Breast epithelium (tissue), 4 donors: Measurements from ENCODE around the gene SYN1. TPM values are rescaled to one million over a fixed set of nuclear protein-coding genes. Genes with fewer than 3 reads are reported as not detected.

ENCODE experiments used
- DNase-seq, 2 donors: peaks; one replicate each; pipeline ENCODE4 v3.0.0-alpha.2; 2019; ENCODE audit warnings: low spot score in 2 of 2
- H3K27ac ChIP-seq, 2 donors: fragments of 200-600 bp; sonication (generic) in 1 of 2; one replicate each; pipeline ENCODE4 v1.5.1; 2016 to 2019; ENCODE audit warnings: mild to moderate bottlenecking in 1 of 2
- H3K27me3 ChIP-seq, 2 donors: fragments of 200-600 bp; sonication (generic) in 1 of 2; one replicate each; pipeline versions ENCODE4 v1.5.1 to v1.6.0; 2017 to 2019; ENCODE audit warnings: control low read depth in 1 of 2, mild to moderate bottlenecking in 1 of 2
- H3K36me3 ChIP-seq: fragments of 200-600 bp; one replicate; pipeline ENCODE4 v1.5.1; 2019
- H3K4me1 ChIP-seq, 2 donors: fragments of 200-600 bp; sonication (generic); one replicate each; pipeline ENCODE4 v1.5.1; 2016 to 2019; ENCODE audit warnings: control low read depth in 1 of 2
- H3K4me3 ChIP-seq, 3 donors: fragments of 200-600 bp; sonication (generic); 1 replicate in 2 of 3; 2 replicates in 1 of 3; pipeline ENCODE4 v1.5.1; 2016 to 2019; ENCODE audit warnings: mild to moderate bottlenecking in 3 of 3, moderate library complexity in 2 of 3
- H3K9me3 ChIP-seq, 2 donors: fragments of 200-600 bp; sonication (generic) in 1 of 2; one replicate each; pipeline ENCODE4 v1.5.1; 2016 to 2019; ENCODE audit warnings: control low read depth in 1 of 2
- CTCF ChIP-seq, 3 donors: fragments of 450-650 bp; IDR thresholded peaks; one replicate each; pipeline ENCODE4 v1.5.1; 2016 to 2017; ENCODE audit warnings: antibody characterized with exemption in 3 of 3, mild to moderate bottlenecking in 3 of 3, moderate library complexity in 3 of 3
- POLR2A ChIP-seq: fragments of 450-650 bp; IDR thresholded peaks from one replicate; pipeline ENCODE4 v1.6.1; 2016; ENCODE audit warnings: antibody characterized with exemption, mild to moderate bottlenecking, moderate library complexity
- POLR2AphosphoS5 ChIP-seq, 3 donors: sonication (generic); formaldehyde crosslinking; IDR thresholded peaks; one replicate each; pipeline ENCODE4 v1.6.1; 2017; ENCODE audit warnings: antibody characterized with exemption in 3 of 3
- intact Hi-C: fragments of 100-400 bp; cut with DNase I; formaldehyde crosslinking; loops from one replicate; pipeline ENCODE4 v1.15.1; 2023; ENCODE audit warnings: low total_unique reads
- total RNA-seq, 3 donors: library from RNA; depleted of rRNA; stranded (reverse); fragments of >200 nt; gene quantifications; one replicate each; pipeline ENCODE4 v1.1.0, GENCODE V29; 2016

Gene SYN1
- total RNA-seq, 3 donors from 2014 or later, result not detected

GRCh38 chrX:47585273-47585672 lies 34.4 kb downstream of the SYN1 start:
- H3K4me1 ChIP-seq, result no peaks in the 10 kb centered on the region
- peak overlapping the region in 1 of 2 donors; percentile 97 for H3K27ac ChIP-seq
- peak overlapping the region in 1 of 3 donors; percentile 25 for H3K4me3 ChIP-seq
- H3K36me3 ChIP-seq, result no peaks in the 10 kb centered on the region
- intact Hi-C loops, result loop anchor here (5.0 kb wide), 1 partner anchor 58 kb away; no protein-coding TSS in a partner anchor
- DNase-seq, result no peak
- peaks cover 0 to 25% of the 10 kb centered on the region in 2 donors for H3K27me3 ChIP-seq
- TF ChIP-seq POLR2A (no peak), CTCF (IDR thresholded peaks at IDR 0.05) (no peak), POLR2AphosphoS5 (IDR thresholded peaks at IDR 0.05) (no peak)
- H3K9me3 ChIP-seq, result no peaks in the 10 kb centered on the region

DNA sequence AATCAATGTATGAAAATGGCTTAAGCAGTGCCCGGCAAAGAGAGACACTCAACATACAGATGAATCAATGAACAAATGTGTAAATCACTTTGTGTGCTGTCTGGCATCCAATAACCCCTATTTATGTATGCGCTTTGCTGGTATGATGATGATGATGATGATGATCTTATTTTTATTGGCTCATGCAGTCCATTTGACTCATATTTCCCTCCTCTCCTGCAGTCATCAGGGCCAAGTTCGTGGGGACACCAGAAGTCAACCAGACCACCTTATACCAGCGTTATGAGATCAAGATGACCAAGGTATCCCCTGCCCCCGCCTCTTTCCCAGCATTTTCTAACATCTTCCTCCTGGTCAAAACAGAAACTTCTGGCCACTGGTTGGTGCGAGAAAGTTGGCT lies 34.9 kb downstream of the SYN1 start:
- Histone ChIP-seq H3K4me3 (peak overlapping the region in 1 of 3 donors; percentile 25), H3K4me1 (no peaks in the 10 kb centered on the region), H3K27me3 (peaks cover 0 to 21% of the 10 kb centered on the region in 2 donors), H3K36me3 (no peaks in the 10 kb centered on the region), H3K9me3 (no peaks in the 10 kb centered on the region), H3K27ac (peak overlapping the region; percentile 6 to 97)
- DNase-seq, result no peak
- no peak for TF ChIP-seq POLR2AphosphoS5 (IDR thresholded peaks at IDR 0.05)
- TF ChIP-seq CTCF (IDR thresholded peaks at IDR 0.05), result no peak
- no peak for TF ChIP-seq POLR2A
- intact Hi-C loops, result loop anchor here (5.0 kb wide), 1 partner anchor 57 kb away; no protein-coding TSS in a partner anchor

GRCh38 chrX:47583240-47583861 lies 36.3 kb downstream of the SYN1 start:
- H3K27me3 ChIP-seq, result peaks cover 0 to 30% of the 10 kb centered on the region in 2 donors
- H3K9me3 ChIP-seq, result no peaks in the 10 kb centered on the region
- no peaks in the 10 kb centered on the region for H3K36me3 ChIP-seq
- no peak for TF ChIP-seq CTCF (IDR thresholded peaks at IDR 0.05)
- TF ChIP-seq POLR2A, result no peak
- no peak for TF ChIP-seq POLR2AphosphoS5 (IDR thresholded peaks at IDR 0.05)
- intact Hi-C loops, result no loop called here
- H3K27ac ChIP-seq, result peak overlapping the region; percentile 73 to 97
- H3K4me1 ChIP-seq, result no peaks in the 10 kb centered on the region
- DNase-seq, result no peak
- H3K4me3 ChIP-seq, result peak overlapping the region; percentile 7 to 73 (median 51)

DNA sequence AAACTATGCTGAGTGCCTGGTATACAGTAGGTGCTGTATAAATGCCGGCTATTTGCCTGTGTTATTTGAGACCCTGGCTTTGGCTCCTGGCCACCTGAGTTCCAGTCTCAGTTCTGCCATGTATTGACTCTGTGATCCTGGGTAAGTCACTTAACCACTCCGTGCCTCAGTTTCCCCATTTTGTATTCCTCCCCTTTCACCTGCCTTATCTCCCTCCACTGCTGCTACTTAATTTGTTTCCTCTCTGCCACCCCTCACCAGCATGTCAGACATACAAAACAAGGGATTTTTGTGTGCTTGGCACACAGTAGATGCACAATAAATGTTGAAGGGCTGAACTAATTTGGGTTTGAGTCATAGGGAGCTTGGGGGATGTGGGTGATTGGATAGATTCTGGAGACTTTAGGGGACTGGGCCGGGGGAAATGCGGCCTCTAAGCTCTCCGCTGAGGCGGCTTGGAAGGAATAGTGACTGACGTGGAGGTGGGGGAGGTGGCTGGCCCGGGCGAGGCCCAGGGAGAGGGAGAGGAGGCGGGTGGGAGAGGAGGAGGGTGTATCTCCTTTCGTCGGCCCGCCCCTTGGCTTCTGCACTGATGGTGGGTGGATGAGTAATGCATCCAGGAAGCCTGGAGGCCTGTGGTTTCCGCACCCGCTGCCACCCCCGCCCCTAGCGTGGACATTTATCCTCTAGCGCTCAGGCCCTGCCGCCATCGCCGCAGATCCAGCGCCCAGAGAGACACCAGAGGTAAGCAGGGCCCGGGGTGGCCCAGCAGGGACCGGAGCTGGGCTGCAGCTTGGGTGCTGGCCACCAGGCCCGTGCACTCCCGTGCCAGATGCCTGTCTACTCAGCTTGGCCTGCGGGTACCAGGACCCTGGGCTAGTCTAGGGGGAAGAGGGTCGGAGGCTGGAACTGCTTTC lies 37.7 kb downstream of the SYN1 start, which contains the start of gene TIMP1:
Gene TIMP1, plus strand, starts transcription at position 706 of the 917 bp plus-strand sequence. CDS start 980 bp downstream, outside the sequence.
- H3K27me3 ChIP-seq, result peaks cover 0 to 34% of the 10 kb centered on the region in 2 donors
- intact Hi-C loops, result no loop called here
- no peaks in the 10 kb centered on the region for H3K9me3 ChIP-seq
- H3K4me3 ChIP-seq, result peak within 1 kb of the TSS; percentile 48 to 73 (median 51)
- TF ChIP-seq CTCF (IDR thresholded peaks at IDR 0.05) (no peak), POLR2AphosphoS5 (IDR thresholded peaks at IDR 0.05) (peak in 2 of 3 donors; percentile 39 to 59)
- peak within 1 kb of the TSS; percentile 73 to 97 for H3K27ac ChIP-seq
- no peaks in the 10 kb centered on the region for H3K36me3 ChIP-seq
- H3K4me1 ChIP-seq, result no peaks in the 10 kb centered on the region
- peak; percentile 79 to 84 for DNase-seq
